Measurements from ENCODE around the gene ITGAD. TPM values are rescaled to one million over a fixed set of nuclear protein-coding genes. Genes with fewer than 3 reads are reported as not detected.

Gene ITGAD
- total and polyA plus RNA-seq, 2 of the 8 experiments (the other 6 are each of a cell fraction or from before 2014, with no cell fraction given) = 0.06 TPM; not detected in 1

DNA sequence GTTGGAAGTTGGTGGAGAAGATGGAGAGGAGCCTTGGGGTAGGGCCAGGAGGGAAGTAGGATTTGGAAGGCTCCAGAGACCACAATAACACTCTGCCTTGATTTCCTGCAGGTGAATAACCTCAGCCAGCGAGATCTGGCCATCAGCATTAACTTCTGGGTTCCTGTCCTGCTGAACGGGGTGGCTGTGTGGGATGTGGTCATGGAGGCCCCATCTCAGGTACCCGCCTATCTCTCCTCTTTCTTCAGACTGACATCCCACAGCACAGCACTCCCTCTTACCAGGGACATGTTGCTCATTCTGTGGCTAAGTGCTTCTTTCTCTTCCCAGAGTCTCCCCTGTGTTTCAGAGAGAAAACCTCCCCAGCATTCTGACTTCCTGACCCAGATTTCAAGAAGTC, 30.1 kb downstream of the ITGAD start (continued):
- no peak for TF ChIP-seq EZH2 (IDR thresholded peaks at IDR 0.05; ENCODE audit: low read depth, low read length, severe bottlenecking)
- TF ChIP-seq TBP (IDR thresholded peaks at IDR 0.05; ENCODE audit: low read depth, low read length) = no peak
- TF ChIP-seq KDM4A (IDR thresholded peaks at IDR 0.05; ENCODE audit: low read depth, low read length, severe bottlenecking) = no peak
- no peak for TF ChIP-seq PHF8 (conservative IDR thresholded peaks at IDR 0.05; ENCODE audit: low read depth, low read length)

Measured in H1 (cell line).